Activated naive CD8-positive, alpha-beta T cell (primary cell): Measurements from ENCODE around the gene ATP10A.
A peak's percentile ranks its signal among the peaks of the same experiment; 100 is the strongest.

Experiments used
- H3K27ac Mint-ChIP-seq: one replicate; pipeline ENCODE4 v1.8.0; 2021; ENCODE audit warnings: mixed read lengths
- H3K27me3 Mint-ChIP-seq: one replicate; pipeline ENCODE4 v1.8.0; 2021; ENCODE audit warnings: mixed read lengths
- H3K36me3 Mint-ChIP-seq: one replicate; pipeline ENCODE4 v1.8.0; 2021; ENCODE audit warnings: mixed read lengths
- H3K4me1 Mint-ChIP-seq: one replicate; pipeline ENCODE4 v1.8.0; 2021; ENCODE audit warnings: low read depth, mixed read lengths
- H3K4me3 Mint-ChIP-seq: one replicate; pipeline ENCODE4 v1.8.0; 2021; ENCODE audit warnings: mild to moderate bottlenecking, mixed read lengths
- H3K9me3 Mint-ChIP-seq: one replicate; pipeline ENCODE4 v1.8.0; 2021; ENCODE audit warnings: low read depth, mixed read lengths

The ATP10A gene

GRCh38 chr15:25830844-25831451, 32.2 kb downstream of the ATP10A start:
- H3K27ac Mint-ChIP-seq = no peak overlapping the region
- no peaks in the 10 kb centered on the region for H3K27me3 Mint-ChIP-seq
- no peak overlapping the region for H3K4me3 Mint-ChIP-seq
- peaks cover 11% of the 10 kb centered on the region for H3K36me3 Mint-ChIP-seq
- peaks cover 5% of the 10 kb centered on the region for H3K9me3 Mint-ChIP-seq
- H3K4me1 Mint-ChIP-seq = peaks cover 41% of the 10 kb centered on the region

- no peak overlapping the region for H3K4me3 Mint-ChIP-seq
- H3K27ac Mint-ChIP-seq = no peak overlapping the region
- H3K36me3 Mint-ChIP-seq = peaks cover 15% of the 10 kb centered on the region
- H3K27me3 Mint-ChIP-seq = no peaks in the 10 kb centered on the region
- H3K9me3 Mint-ChIP-seq = peaks cover 5% of the 10 kb centered on the region
- peaks cover 51% of the 10 kb centered on the region for H3K4me1 Mint-ChIP-seq
Measured at GRCh38 chr15:25829073-25829472, 34.1 kb downstream of the ATP10A start.

- no peaks in the 10 kb centered on the region for H3K27me3 Mint-ChIP-seq
- H3K27ac Mint-ChIP-seq = no peak overlapping the region
- H3K36me3 Mint-ChIP-seq = peaks cover 15% of the 10 kb centered on the region
- peaks cover 5% of the 10 kb centered on the region for H3K9me3 Mint-ChIP-seq
- peaks cover 60% of the 10 kb centered on the region for H3K4me1 Mint-ChIP-seq
- H3K4me3 Mint-ChIP-seq = no peak overlapping the region
Measured at GRCh38 chr15:25825207-25825606, 37.9 kb downstream of the ATP10A start.

GRCh38 chr15:25824618-25825017, 38.5 kb downstream of the ATP10A start:
- peaks cover 5% of the 10 kb centered on the region for H3K9me3 Mint-ChIP-seq
- peaks cover 61% of the 10 kb centered on the region for H3K4me1 Mint-ChIP-seq
- H3K36me3 Mint-ChIP-seq = peaks cover 16% of the 10 kb centered on the region

GRCh38 chr15:25812845-25813244, 50.3 kb downstream of the ATP10A start:
- H3K4me1 Mint-ChIP-seq = peaks cover 72% of the 10 kb centered on the region
- peak overlapping the region; percentile 30 for H3K27ac Mint-ChIP-seq
- peak overlapping the region; percentile 33 for H3K4me3 Mint-ChIP-seq
- H3K27me3 Mint-ChIP-seq = no peaks in the 10 kb centered on the region
- H3K36me3 Mint-ChIP-seq = peaks cover 2% of the 10 kb centered on the region
- H3K9me3 Mint-ChIP-seq = no peaks in the 10 kb centered on the region

More at GRCh38 chr15:25824618-25825017, 38.5 kb downstream of the ATP10A start:
- no peak overlapping the region for H3K27ac Mint-ChIP-seq
- no peaks in the 10 kb centered on the region for H3K27me3 Mint-ChIP-seq
- H3K4me3 Mint-ChIP-seq = no peak overlapping the region

- Mint-ChIP-seq H3K4me3 (peak overlapping the region; percentile 75), H3K36me3 (peaks cover 2% of the 10 kb centered on the region), H3K4me1 (peaks cover 71% of the 10 kb centered on the region), H3K9me3 (no peaks in the 10 kb centered on the region), H3K27ac (peak overlapping the region; percentile 72), H3K27me3 (no peaks in the 10 kb centered on the region)
Measured at GRCh38 chr15:25812073-25812472, 51.1 kb downstream of the ATP10A start.

- Mint-ChIP-seq H3K27ac (peak overlapping the region; percentile 80), H3K36me3 (peaks cover 2% of the 10 kb centered on the region), H3K4me3 (peak overlapping the region; percentile 75), H3K4me1 (peaks cover 75% of the 10 kb centered on the region), H3K27me3 (no peaks in the 10 kb centered on the region), H3K9me3 (no peaks in the 10 kb centered on the region)
Measured at GRCh38 chr15:25811481-25811906, 51.6 kb downstream of the ATP10A start.

- peak overlapping the region; percentile 75 for H3K4me3 Mint-ChIP-seq
- H3K27ac Mint-ChIP-seq = peak overlapping the region; percentile 80
- H3K36me3 Mint-ChIP-seq = peaks cover 2% of the 10 kb centered on the region
- H3K27me3 Mint-ChIP-seq = no peaks in the 10 kb centered on the region
- H3K9me3 Mint-ChIP-seq = no peaks in the 10 kb centered on the region
- H3K4me1 Mint-ChIP-seq = peaks cover 81% of the 10 kb centered on the region
Measured at GRCh38 chr15:25810631-25811091, 52.5 kb downstream of the ATP10A start.

GRCh38 chr15:25810154-25810553, 53.0 kb downstream of the ATP10A start:
- peak overlapping the region; percentile 80 for H3K27ac Mint-ChIP-seq
- peaks cover 80% of the 10 kb centered on the region for H3K4me1 Mint-ChIP-seq
- H3K27me3 Mint-ChIP-seq = no peaks in the 10 kb centered on the region
- H3K9me3 Mint-ChIP-seq = no peaks in the 10 kb centered on the region
- H3K4me3 Mint-ChIP-seq = no peak overlapping the region
- H3K36me3 Mint-ChIP-seq = peaks cover 2% of the 10 kb centered on the region

GRCh38 chr15:25807063-25807462, 56.1 kb downstream of the ATP10A start:
- peaks cover 51% of the 10 kb centered on the region for H3K4me1 Mint-ChIP-seq

GRCh38 chr15:25805031-25805430, 58.1 kb downstream of the ATP10A start:
- Mint-ChIP-seq H3K4me1 (peaks cover 44% of the 10 kb centered on the region), H3K27ac (no peak overlapping the region), H3K27me3 (no peaks in the 10 kb centered on the region), H3K36me3 (peaks cover 4% of the 10 kb centered on the region), H3K9me3 (no peaks in the 10 kb centered on the region), H3K4me3 (no peak overlapping the region)

More at GRCh38 chr15:25807063-25807462, 56.1 kb downstream of the ATP10A start:
- H3K27me3 Mint-ChIP-seq = no peaks in the 10 kb centered on the region
- no peaks in the 10 kb centered on the region for H3K9me3 Mint-ChIP-seq
- H3K4me3 Mint-ChIP-seq = no peak overlapping the region
- H3K27ac Mint-ChIP-seq = peak overlapping the region; percentile 34
- H3K36me3 Mint-ChIP-seq = peaks cover 2% of the 10 kb centered on the region

- Mint-ChIP-seq H3K27ac (no peak overlapping the region), H3K9me3 (no peaks in the 10 kb centered on the region), H3K4me3 (no peak overlapping the region), H3K27me3 (no peaks in the 10 kb centered on the region), H3K4me1 (peaks cover 46% of the 10 kb centered on the region), H3K36me3 (peaks cover 4% of the 10 kb centered on the region)
Measured at GRCh38 chr15:25804451-25804850, 58.7 kb downstream of the ATP10A start.

- H3K27me3 Mint-ChIP-seq = no peaks in the 10 kb centered on the region
- no peak overlapping the region for H3K27ac Mint-ChIP-seq
- peaks cover 4% of the 10 kb centered on the region for H3K36me3 Mint-ChIP-seq
- peaks cover 47% of the 10 kb centered on the region for H3K4me1 Mint-ChIP-seq
- H3K9me3 Mint-ChIP-seq = no peaks in the 10 kb centered on the region
- no peak overlapping the region for H3K4me3 Mint-ChIP-seq
Measured at GRCh38 chr15:25803541-25803940, 59.6 kb downstream of the ATP10A start.

GRCh38 chr15:25803036-25803435, 60.1 kb downstream of the ATP10A start:
- Mint-ChIP-seq H3K9me3 (no peaks in the 10 kb centered on the region), H3K27ac (no peak overlapping the region), H3K27me3 (no peaks in the 10 kb centered on the region), H3K4me3 (no peak overlapping the region), H3K4me1 (peaks cover 49% of the 10 kb centered on the region), H3K36me3 (peaks cover 3% of the 10 kb centered on the region)

- H3K9me3 Mint-ChIP-seq = no peaks in the 10 kb centered on the region
- no peak overlapping the region for H3K4me3 Mint-ChIP-seq
- peaks cover 2% of the 10 kb centered on the region for H3K36me3 Mint-ChIP-seq
- no peak overlapping the region for H3K27ac Mint-ChIP-seq
- H3K27me3 Mint-ChIP-seq = no peaks in the 10 kb centered on the region
- H3K4me1 Mint-ChIP-seq = peaks cover 52% of the 10 kb centered on the region
Measured at GRCh38 chr15:25802285-25802830, 60.8 kb downstream of the ATP10A start.
